ENCODE results near the gene GPN1. TPM values are rescaled to one million over a fixed set of nuclear protein-coding genes. Genes with fewer than 3 reads are reported as not detected.

GPN1 gene
- total RNA-seq, 2 experiments from 2014 or later: 24.6 to 28.1 TPM

GRCh38 chr2:27685577-27685976, 56.7 kb downstream of the GPN1 start:
- no peak for TF ChIP-seq CTCF (IDR thresholded peaks at IDR 0.05)
- intact Hi-C loops (cut with DNase I, micrococcal nuclease): no loop called here
- ChIA-PET POLR2A (no interaction called here), CTCF (no interaction called here)
- ATAC-seq (ENCODE audit: poor library complexity) (no peak), DNase-seq (no peak)
- H3K27ac ChIP-seq (ENCODE audit: low read depth in 1 of 2, low read length in 2 of 2): no peak overlapping the region
- no peaks in the 10 kb centered on the region for H3K9me3 ChIP-seq (ENCODE audit: control insufficient read depth in 1 of 2, insufficient read depth in 1 of 2, low read length in 2 of 2)
- peaks cover 12% of the 10 kb centered on the region for H3K4me1 ChIP-seq (ENCODE audit: insufficient read depth, low read length)
- H3K36me3 Mint-ChIP-seq (ENCODE audit: low read depth): peaks cover 80% of the 10 kb centered on the region
- no peaks in the 10 kb centered on the region for H3K27me3 ChIP-seq (ENCODE audit: control insufficient read depth in 1 of 2, insufficient read depth in 2 of 2, low read length in 2 of 2)
- H3K27ac Mint-ChIP-seq: no peak overlapping the region
- no peaks in the 10 kb centered on the region for H3K9me3 Mint-ChIP-seq
- no peaks in the 10 kb centered on the region for H3K27me3 Mint-ChIP-seq
- H3K36me3 ChIP-seq (ENCODE audit: insufficient read depth, low read length): peaks cover 68% of the 10 kb centered on the region
- H3K4me3 Mint-ChIP-seq: no peak overlapping the region
- peaks cover 7% of the 10 kb centered on the region for H3K4me1 Mint-ChIP-seq (ENCODE audit: low read depth)
- H3K4me3 ChIP-seq (ENCODE audit: low read length): no peak overlapping the region

GRCh38 chr2:27687232-27687631, 58.4 kb downstream of the GPN1 start:
- peaks cover 77% of the 10 kb centered on the region for H3K36me3 Mint-ChIP-seq (ENCODE audit: low read depth)
- Histone ChIP-seq H3K4me3 (ENCODE audit: low read length) (no peak overlapping the region), H3K4me1 (ENCODE audit: insufficient read depth, low read length) (peaks cover 12% of the 10 kb centered on the region), H3K9me3 (ENCODE audit: control insufficient read depth in 1 of 2, insufficient read depth in 1 of 2, low read length in 2 of 2) (no peaks in the 10 kb centered on the region), H3K27ac (ENCODE audit: low read depth in 1 of 2, low read length in 2 of 2) (no peak overlapping the region), H3K36me3 (ENCODE audit: insufficient read depth, low read length) (peaks cover 62% of the 10 kb centered on the region), H3K27me3 (ENCODE audit: control insufficient read depth in 1 of 2, insufficient read depth in 2 of 2, low read length in 2 of 2) (no peaks in the 10 kb centered on the region)
- ChIA-PET POLR2A (no interaction called here), CTCF (no interaction called here)
- no peaks in the 10 kb centered on the region for H3K9me3 Mint-ChIP-seq
- intact Hi-C loops (cut with DNase I, micrococcal nuclease): no loop called here
- no peaks in the 10 kb centered on the region for H3K27me3 Mint-ChIP-seq
- no peak for TF ChIP-seq CTCF (IDR thresholded peaks at IDR 0.05)
- H3K4me3 Mint-ChIP-seq: no peak overlapping the region
- DNase-seq (no peak), ATAC-seq (ENCODE audit: poor library complexity) (no peak)
- peaks cover 7% of the 10 kb centered on the region for H3K4me1 Mint-ChIP-seq (ENCODE audit: low read depth)
- no peak overlapping the region for H3K27ac Mint-ChIP-seq

- Mint-ChIP-seq H3K4me1 (ENCODE audit: low read depth) (no peaks in the 10 kb centered on the region), H3K27ac (no peak overlapping the region), H3K9me3 (no peaks in the 10 kb centered on the region), H3K27me3 (no peaks in the 10 kb centered on the region), H3K4me3 (no peak overlapping the region), H3K36me3 (ENCODE audit: low read depth) (peaks cover 74% of the 10 kb centered on the region)
- ChIA-PET POLR2A (no interaction called here), CTCF (interaction anchor here (1.0 kb wide), 1 partner anchor 14 kb away, joined by 3 read pairs; no protein-coding TSS in a partner anchor)
- no peak for DNase-seq
- Histone ChIP-seq H3K4me3 (ENCODE audit: low read length) (no peak overlapping the region), H3K36me3 (ENCODE audit: insufficient read depth, low read length) (peaks cover 67% of the 10 kb centered on the region), H3K4me1 (ENCODE audit: insufficient read depth, low read length) (peaks cover 3% of the 10 kb centered on the region), H3K27ac (ENCODE audit: low read depth in 1 of 2, low read length in 2 of 2) (no peak overlapping the region), H3K27me3 (ENCODE audit: control insufficient read depth in 1 of 2, insufficient read depth in 2 of 2, low read length in 2 of 2) (no peaks in the 10 kb centered on the region), H3K9me3 (ENCODE audit: control insufficient read depth in 1 of 2, insufficient read depth in 1 of 2, low read length in 2 of 2) (no peaks in the 10 kb centered on the region)
- no peak for ATAC-seq (ENCODE audit: poor library complexity)
- TF ChIP-seq CTCF (IDR thresholded peaks at IDR 0.05): no peak
- intact Hi-C loops (cut with DNase I, micrococcal nuclease): no loop called here
Measured at GRCh38 chr2:27689424-27689823, 60.6 kb downstream of the GPN1 start.
